Epithelial cell of esophagus (primary cell): Measurements from ENCODE around the gene CIDEA.
"Not testable (repeated sequence)": the region's sequence is repeated elsewhere in the genome, so short reads cannot be mapped to it uniquely, and the experiment has no call there.

Experiments used
- DNase-seq: peaks from one replicate; pipeline ENCODE4 v3.0.0; 2010; ENCODE audit warnings: low read depth
- H3K4me3 ChIP-seq: 2 replicates; pipeline ENCODE4 v1.5.1; 2011; ENCODE audit warnings: mild to moderate bottlenecking, low read length, control low read depth
- CTCF ChIP-seq: IDR thresholded peaks from 2 replicates; pipeline ENCODE4 v1.5.1; 2011; ENCODE audit warnings: low read depth, mild to moderate bottlenecking, low read length, control low read depth, inconsistent platforms; ENCODE audit not compliant: insufficient read depth; ENCODE audit errors: missing control alignments

Gene CIDEA

GRCh38 chr18:12254136-12254819 is at the start of gene CIDEA:
Gene CIDEA, plus strand, starts transcription at chr18:12254361. Its CDS starts 23 bp downstream, at chr18:12254384.
- no peak for TF ChIP-seq CTCF
- H3K4me3 ChIP-seq = peak within 1 kb of the TSS; percentile 21
- DNase-seq = peak; percentile 34

- not testable (repeated sequence) for H3K4me3 ChIP-seq, DNase-seq
Measured at GRCh38 chr18:12208296-12209153, 45.6 kb upstream of the CIDEA start.

- not testable (repeated sequence) for DNase-seq
Measured at GRCh38 chr18:12212308-12212707, 41.9 kb upstream of the CIDEA start.

GRCh38 chr18:12214296-12215005 is 39.7 kb upstream of the CIDEA start:
- peak; percentile 59 for DNase-seq

More at GRCh38 chr18:12212308-12212707, 41.9 kb upstream of the CIDEA start:
- not testable (repeated sequence) for H3K4me3 ChIP-seq

GRCh38 chr18:12216471-12216870 is 37.7 kb upstream of the CIDEA start:
- DNase-seq, H3K4me3 ChIP-seq: not testable (repeated sequence)

More at GRCh38 chr18:12214296-12215005, 39.7 kb upstream of the CIDEA start:
- H3K4me3 ChIP-seq = not testable (repeated sequence)

- DNase-seq = peak; percentile 19
- H3K4me3 ChIP-seq = not testable (repeated sequence)
Measured at GRCh38 chr18:12218603-12219002, 35.6 kb upstream of the CIDEA start.

- H3K4me3 ChIP-seq, DNase-seq: not testable (repeated sequence)
Measured at GRCh38 chr18:12222041-12222440, 32.1 kb upstream of the CIDEA start.

GRCh38 chr18:12223326-12223725 is 30.8 kb upstream of the CIDEA start:
- not testable (repeated sequence) for DNase-seq, H3K4me3 ChIP-seq

- not testable (repeated sequence) for DNase-seq
Measured at GRCh38 chr18:12226807-12227206, 27.4 kb upstream of the CIDEA start.

GRCh38 chr18:12227399-12228186 is 26.6 kb upstream of the CIDEA start:
- H3K4me3 ChIP-seq, DNase-seq: not testable (repeated sequence)

More at GRCh38 chr18:12226807-12227206, 27.4 kb upstream of the CIDEA start:
- not testable (repeated sequence) for H3K4me3 ChIP-seq

- not testable (repeated sequence) for DNase-seq, H3K4me3 ChIP-seq
Measured at GRCh38 chr18:12228308-12228707, 25.9 kb upstream of the CIDEA start.

- not testable (repeated sequence) for DNase-seq, H3K4me3 ChIP-seq
Measured at GRCh38 chr18:12230561-12230960, 23.6 kb upstream of the CIDEA start.
